Measurements from ENCODE around the gene TRPC4. TPM values are rescaled to one million over a fixed set of nuclear protein-coding genes. Genes with fewer than 3 reads are reported as not detected.

The TRPC4 gene
- total RNA-seq, 2 experiments from 2014 or later = not detected

- Histone ChIP-seq H3K4me3 (ENCODE audit: low read length) (no peak overlapping the region), H3K27ac (ENCODE audit: low read depth in 1 of 2, low read length in 2 of 2) (no peak overlapping the region), H3K9me3 (ENCODE audit: control insufficient read depth in 1 of 2, insufficient read depth in 1 of 2, low read length in 2 of 2) (no peaks in the 10 kb centered on the region), H3K27me3 (ENCODE audit: control insufficient read depth in 1 of 2, insufficient read depth in 2 of 2, low read length in 2 of 2) (no peaks in the 10 kb centered on the region), H3K4me1 (ENCODE audit: insufficient read depth, low read length) (no peaks in the 10 kb centered on the region), H3K36me3 (ENCODE audit: insufficient read depth, low read length) (no peaks in the 10 kb centered on the region)
- no peaks in the 10 kb centered on the region for H3K36me3 Mint-ChIP-seq (ENCODE audit: low read depth)
- ATAC-seq (ENCODE audit: poor library complexity) = no peak
- no peak overlapping the region for H3K4me3 Mint-ChIP-seq
- ChIA-PET CTCF (no interaction called here), POLR2A (no interaction called here)
- H3K9me3 Mint-ChIP-seq = no peaks in the 10 kb centered on the region
- H3K27me3 Mint-ChIP-seq = no peaks in the 10 kb centered on the region
- no peaks in the 10 kb centered on the region for H3K4me1 Mint-ChIP-seq (ENCODE audit: low read depth)
- no peak for TF ChIP-seq CTCF (IDR thresholded peaks at IDR 0.05)
- H3K27ac Mint-ChIP-seq = no peak overlapping the region
- intact Hi-C loops (cut with DNase I, micrococcal nuclease) = no loop called here
- DNase-seq = no peak
These were observed 217.7 kb downstream of the TRPC4 start for GRCh38 chr13:37651891-37652290.

DNA sequence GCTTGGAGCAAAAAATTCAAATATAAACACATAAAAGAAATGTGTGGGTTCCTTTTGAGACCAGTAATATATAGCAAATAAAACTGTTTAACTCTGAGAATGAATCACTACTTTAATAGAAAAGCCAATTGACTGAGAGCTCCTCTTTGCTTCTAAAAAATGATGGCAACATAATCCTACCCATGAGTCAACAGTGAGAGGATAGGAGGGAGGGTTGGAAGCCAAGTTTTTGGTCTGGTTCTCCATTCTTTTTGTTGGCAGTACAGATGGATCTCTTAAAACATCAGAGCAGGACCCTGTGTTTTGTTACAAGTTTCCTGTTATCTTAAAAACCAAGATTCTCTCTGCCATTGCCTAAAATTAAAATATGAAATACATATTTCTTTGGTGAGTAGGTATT is 221.0 kb downstream of the TRPC4 start:
- ChIA-PET CTCF (no interaction called here), POLR2A (no interaction called here)
- Mint-ChIP-seq H3K4me3 (no peak overlapping the region), H3K27me3 (no peaks in the 10 kb centered on the region), H3K27ac (no peak overlapping the region), H3K36me3 (ENCODE audit: low read depth) (no peaks in the 10 kb centered on the region), H3K4me1 (ENCODE audit: low read depth) (no peaks in the 10 kb centered on the region), H3K9me3 (no peaks in the 10 kb centered on the region)
- no peak overlapping the region for H3K4me3 ChIP-seq (ENCODE audit: low read length)
- no peak overlapping the region for H3K27ac ChIP-seq (ENCODE audit: low read depth in 1 of 2, low read length in 2 of 2)
- no peaks in the 10 kb centered on the region for H3K4me1 ChIP-seq (ENCODE audit: insufficient read depth, low read length)
- H3K36me3 ChIP-seq (ENCODE audit: insufficient read depth, low read length) = no peaks in the 10 kb centered on the region
- ATAC-seq (ENCODE audit: poor library complexity) (no peak), DNase-seq (no peak)
- intact Hi-C loops (cut with DNase I, micrococcal nuclease) = no loop called here
- no peak for TF ChIP-seq CTCF (IDR thresholded peaks at IDR 0.05)
- no peaks in the 10 kb centered on the region for H3K9me3 ChIP-seq (ENCODE audit: control insufficient read depth in 1 of 2, insufficient read depth in 1 of 2, low read length in 2 of 2)
- no peaks in the 10 kb centered on the region for H3K27me3 ChIP-seq (ENCODE audit: control insufficient read depth in 1 of 2, insufficient read depth in 2 of 2, low read length in 2 of 2)

DNA sequence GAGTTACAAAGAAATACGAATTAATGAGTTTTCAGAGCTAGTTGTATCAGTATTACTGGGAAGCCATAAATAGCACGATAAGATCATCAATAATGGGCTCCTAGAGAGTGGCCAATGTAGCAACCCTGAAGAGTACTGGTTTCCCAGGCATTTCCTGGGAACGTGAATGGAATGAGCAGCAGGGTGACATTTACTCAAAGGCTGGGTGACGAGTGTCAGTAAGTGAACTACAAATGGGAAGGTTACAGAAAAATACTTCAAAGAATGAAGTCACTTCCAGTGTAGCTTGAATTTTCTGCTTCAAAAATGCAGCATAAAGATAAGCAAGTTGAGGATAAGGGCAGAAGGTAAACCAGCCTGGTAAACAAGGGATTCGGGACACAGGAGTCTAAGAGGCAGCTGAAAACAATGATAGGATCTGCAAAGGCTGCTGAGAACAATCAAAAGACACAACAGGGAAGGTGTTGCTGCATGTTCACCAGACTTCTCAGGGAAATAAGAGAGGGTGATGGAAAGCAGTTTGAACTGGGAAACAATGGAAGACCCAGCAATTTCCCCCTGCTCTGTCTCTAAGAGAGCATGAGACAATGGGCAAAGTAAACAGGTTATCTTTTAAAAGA is 222.4 kb downstream of the TRPC4 start:
- no peak for TF ChIP-seq CTCF (IDR thresholded peaks at IDR 0.05)
- Mint-ChIP-seq H3K4me3 (no peak overlapping the region), H3K4me1 (ENCODE audit: low read depth) (no peaks in the 10 kb centered on the region), H3K27ac (no peak overlapping the region), H3K36me3 (ENCODE audit: low read depth) (no peaks in the 10 kb centered on the region), H3K27me3 (no peaks in the 10 kb centered on the region), H3K9me3 (no peaks in the 10 kb centered on the region)
- POLR2A ChIA-PET = no interaction called here
- Histone ChIP-seq H3K27me3 (ENCODE audit: control insufficient read depth in 1 of 2, insufficient read depth in 2 of 2, low read length in 2 of 2) (no peaks in the 10 kb centered on the region), H3K36me3 (ENCODE audit: insufficient read depth, low read length) (no peaks in the 10 kb centered on the region), H3K27ac (ENCODE audit: low read depth in 1 of 2, low read length in 2 of 2) (no peak overlapping the region), H3K4me1 (ENCODE audit: insufficient read depth, low read length) (no peaks in the 10 kb centered on the region), H3K4me3 (ENCODE audit: low read length) (no peak overlapping the region), H3K9me3 (ENCODE audit: control insufficient read depth in 1 of 2, insufficient read depth in 1 of 2, low read length in 2 of 2) (no peaks in the 10 kb centered on the region)
- ATAC-seq (ENCODE audit: poor library complexity) (no peak), DNase-seq (no peak)
- intact Hi-C loops (cut with DNase I, micrococcal nuclease) = no loop called here
- CTCF ChIA-PET = no interaction called here
